ENCODE results near the gene TPPP.
"Not testable (repeated sequence)": the region's sequence is repeated elsewhere in the genome, so short reads cannot be mapped to it uniquely, and the experiment has no call there.

GRCh38 chr5:706127-706526 lies 13.0 kb upstream of the TPPP start:
- not testable (repeated sequence) for TF ChIP-seq CTCF (IDR thresholded peaks at IDR 0.05; ENCODE audit: extremely low read depth in 1 of 2, insufficient read depth in 1 of 2, low read depth in 1 of 2, low read length in 2 of 2); MAX (IDR thresholded peaks at IDR 0.05; ENCODE audit: insufficient read depth, insufficient read length); MYC (IDR thresholded peaks at IDR 0.05; ENCODE audit: low read depth, low read length); POLR2A (IDR thresholded peaks at IDR 0.05; ENCODE audit: low read depth, low read length); JUN (IDR thresholded peaks at IDR 0.05; ENCODE audit: borderline replicate concordance, insufficient read depth, insufficient read length, low read depth); POLR2AphosphoS5 (IDR thresholded peaks at IDR 0.05; ENCODE audit: insufficient read depth, low read depth, low read length); FOS (IDR thresholded peaks at IDR 0.05; ENCODE audit: borderline replicate concordance, insufficient read depth, low read length)
